ENCODE data around the gene DRAP1. TPM values are rescaled to one million over a fixed set of nuclear protein-coding genes. Genes with fewer than 3 reads are reported as not detected.

Gene DRAP1
- total and polyA plus RNA-seq, 9 of the 15 experiments (the other 6 are each of a cell fraction or from before 2014, with no cell fraction given) = 9.6 to 200 (median 92.9) TPM

DNA sequence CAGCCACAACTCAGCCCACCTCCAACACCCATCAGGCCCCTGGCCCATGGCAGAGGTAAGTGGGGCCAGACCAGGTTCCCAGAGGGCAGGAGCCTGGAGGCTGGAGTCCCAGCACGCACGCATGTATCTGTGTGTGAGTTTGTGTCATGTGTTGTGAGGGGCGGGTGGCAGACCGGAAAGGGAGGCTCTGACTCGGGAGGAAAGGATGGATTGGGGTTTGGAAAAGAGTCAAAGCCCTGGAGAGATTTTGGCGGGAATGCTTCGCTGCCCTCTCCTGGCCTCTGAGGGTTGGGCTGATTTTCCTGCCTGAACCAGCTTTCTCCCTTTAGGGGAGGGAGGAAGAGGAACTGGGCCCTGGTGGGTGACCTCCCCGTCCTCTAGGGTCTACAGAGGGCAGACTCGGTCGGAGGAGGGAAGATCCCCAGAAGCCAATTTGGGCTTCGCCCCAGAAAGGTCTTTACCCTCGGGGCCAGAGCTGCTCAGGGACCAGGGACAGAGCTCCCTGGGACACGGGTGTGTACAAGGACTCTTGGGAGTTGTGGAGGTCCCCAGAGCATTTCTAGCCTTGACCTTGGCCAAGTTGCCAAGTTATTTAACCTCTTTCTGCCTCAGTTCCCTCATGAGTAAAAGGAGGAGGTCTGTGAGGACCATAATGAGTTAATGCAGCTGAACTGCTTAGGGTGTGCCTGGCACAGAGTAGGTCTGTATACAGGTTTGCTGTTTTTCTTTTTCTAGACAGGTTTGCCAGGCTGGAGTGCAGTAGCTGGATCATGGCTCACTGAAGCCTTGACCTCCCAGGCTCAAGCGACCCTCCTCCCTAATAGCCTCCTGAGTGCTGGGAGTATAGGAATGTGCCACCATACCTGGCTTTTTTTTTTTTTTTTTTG, 7.3 kb upstream of the DRAP1 start (continued):
- TF ChIP-seq RCOR1 (IDR thresholded peaks at IDR 0.05; ENCODE audit: borderline replicate concordance in 1 of 2, low read depth in 2 of 2, low read length in 2 of 2) (peak in 1 of 2 experiments; percentile 58; a peak in 1 of 4 replicates), ETV5 (CRISPR knock-in tag; IDR thresholded peaks at IDR 0.05; ENCODE audit: low read depth) (peak; percentile 53; the same call in 1 of the 2 replicates), ZBTB7A (IDR thresholded peaks at IDR 0.05; ENCODE audit: borderline replicate concordance, control insufficient read depth, low read depth, low read length) (peak; percentile 72; the same call in 1 of the 2 replicates), ARID1B (IDR thresholded peaks at IDR 0.05) (peak; percentile 9; the same call in 1 of the 2 replicates), ZNF589 (CRISPR knock-in tag; IDR thresholded peaks at IDR 0.05; ENCODE audit: low read depth) (0 out of 2 replicates have a peak, but pooled peaks have one; percentile 41), FOXK1 (CRISPR knock-in tag; IDR thresholded peaks at IDR 0.05; ENCODE audit: borderline replicate concordance) (no peak), KDM4B (IDR thresholded peaks at IDR 0.05; ENCODE audit: borderline replicate concordance in 2 of 2, low read depth in 1 of 2) (no peak), ZNF263 (CRISPR knock-in tag; IDR thresholded peaks at IDR 0.05; ENCODE audit: borderline replicate concordance) (peak; percentile 52), SAP30 (IDR thresholded peaks at IDR 0.05; ENCODE audit: borderline replicate concordance, insufficient read depth, low read depth, low read length, poor library complexity, severe bottlenecking) (peak; percentile 42), ZNF717 (CRISPR knock-in tag; IDR thresholded peaks at IDR 0.05) (no peak), NEUROD1 (IDR thresholded peaks at IDR 0.05; ENCODE audit: borderline replicate concordance, low read depth, low read length, partially characterized antibody) (peak; percentile 27)
- TF ChIP-seq, protein P1, sequence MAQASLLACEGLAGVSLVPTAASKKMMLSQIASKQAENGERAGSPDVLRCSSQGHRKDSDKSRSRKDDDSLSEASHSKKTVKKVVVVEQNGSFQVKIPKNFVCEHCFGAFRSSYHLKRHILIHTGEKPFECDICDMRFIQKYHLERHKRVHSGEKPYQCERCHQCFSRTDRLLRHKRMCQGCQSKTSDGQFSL (CRISPR knock-in tag; IDR thresholded peaks at IDR 0.05) = 0 out of 2 replicates have a peak, but pooled peaks have one; percentile 39
- TF ChIP-seq, protein P1 (tag; IDR thresholded peaks at IDR 0.05) = no peak
- TF ChIP-seq, protein P2, sequence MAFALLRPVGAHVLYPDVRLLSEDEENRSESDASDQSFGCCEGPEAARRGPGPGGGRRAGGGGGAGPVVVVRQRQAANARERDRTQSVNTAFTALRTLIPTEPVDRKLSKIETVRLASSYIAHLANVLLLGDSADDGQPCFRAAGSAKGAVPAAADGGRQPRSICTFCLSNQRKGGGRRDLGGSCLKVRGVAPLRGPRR (CRISPR knock-in tag; IDR thresholded peaks at IDR 0.05) = no peak
- TF ChIP-seq, protein P3, sequence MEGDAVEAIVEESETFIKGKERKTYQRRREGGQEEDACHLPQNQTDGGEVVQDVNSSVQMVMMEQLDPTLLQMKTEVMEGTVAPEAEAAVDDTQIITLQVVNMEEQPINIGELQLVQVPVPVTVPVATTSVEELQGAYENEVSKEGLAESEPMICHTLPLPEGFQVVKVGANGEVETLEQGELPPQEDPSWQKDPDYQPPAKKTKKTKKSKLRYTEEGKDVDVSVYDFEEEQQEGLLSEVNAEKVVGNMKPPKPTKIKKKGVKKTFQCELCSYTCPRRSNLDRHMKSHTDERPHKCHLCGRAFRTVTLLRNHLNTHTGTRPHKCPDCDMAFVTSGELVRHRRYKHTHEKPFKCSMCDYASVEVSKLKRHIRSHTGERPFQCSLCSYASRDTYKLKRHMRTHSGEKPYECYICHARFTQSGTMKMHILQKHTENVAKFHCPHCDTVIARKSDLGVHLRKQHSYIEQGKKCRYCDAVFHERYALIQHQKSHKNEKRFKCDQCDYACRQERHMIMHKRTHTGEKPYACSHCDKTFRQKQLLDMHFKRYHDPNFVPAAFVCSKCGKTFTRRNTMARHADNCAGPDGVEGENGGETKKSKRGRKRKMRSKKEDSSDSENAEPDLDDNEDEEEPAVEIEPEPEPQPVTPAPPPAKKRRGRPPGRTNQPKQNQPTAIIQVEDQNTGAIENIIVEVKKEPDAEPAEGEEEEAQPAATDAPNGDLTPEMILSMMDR (IDR thresholded peaks at IDR 0.05 in 2 of 3, conservative IDR thresholded peaks at IDR 0.05 in 1 of 3; ENCODE audit: insufficient read depth in 2 of 3, low read depth in 1 of 3, low read length in 3 of 3) = peak; percentile 55 to 76 (median 58)
- TF ChIP-seq, protein P4, sequence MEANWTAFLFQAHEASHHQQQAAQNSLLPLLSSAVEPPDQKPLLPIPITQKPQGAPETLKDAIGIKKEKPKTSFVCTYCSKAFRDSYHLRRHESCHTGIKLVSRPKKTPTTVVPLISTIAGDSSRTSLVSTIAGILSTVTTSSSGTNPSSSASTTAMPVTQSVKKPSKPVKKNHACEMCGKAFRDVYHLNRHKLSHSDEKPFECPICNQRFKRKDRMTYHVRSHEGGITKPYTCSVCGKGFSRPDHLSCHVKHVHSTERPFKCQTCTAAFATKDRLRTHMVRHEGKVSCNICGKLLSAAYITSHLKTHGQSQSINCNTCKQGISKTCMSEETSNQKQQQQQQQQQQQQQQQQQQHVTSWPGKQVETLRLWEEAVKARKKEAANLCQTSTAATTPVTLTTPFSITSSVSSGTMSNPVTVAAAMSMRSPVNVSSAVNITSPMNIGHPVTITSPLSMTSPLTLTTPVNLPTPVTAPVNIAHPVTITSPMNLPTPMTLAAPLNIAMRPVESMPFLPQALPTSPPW (CRISPR knock-in tag; IDR thresholded peaks at IDR 0.05) = peak; percentile 48; the same call in 1 of the 2 replicates
- TF ChIP-seq, protein P5, sequence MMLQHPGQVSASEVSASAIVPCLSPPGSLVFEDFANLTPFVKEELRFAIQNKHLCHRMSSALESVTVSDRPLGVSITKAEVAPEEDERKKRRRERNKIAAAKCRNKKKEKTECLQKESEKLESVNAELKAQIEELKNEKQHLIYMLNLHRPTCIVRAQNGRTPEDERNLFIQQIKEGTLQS (IDR thresholded peaks at IDR 0.05) = 0 out of 2 replicates have a peak, but pooled peaks have one; percentile 12
- TF ChIP-seq, protein P5 (CRISPR knock-in tag; conservative IDR thresholded peaks at IDR 0.05) = no peak
